GM18858 (cell line): ENCODE measurements around the gene ADAMTS7.
"Not testable (repeated sequence)": the region's sequence is repeated elsewhere in the genome, so short reads cannot be mapped to it uniquely, and the experiment has no call there.

Experiments
- ATAC-seq: cut with Tn5 transposase; IDR thresholded peaks from one replicate; pipeline ENCODE4 v1.9.1; 2021; ENCODE audit not compliant: unreplicated experiment

Gene ADAMTS7, protein sequence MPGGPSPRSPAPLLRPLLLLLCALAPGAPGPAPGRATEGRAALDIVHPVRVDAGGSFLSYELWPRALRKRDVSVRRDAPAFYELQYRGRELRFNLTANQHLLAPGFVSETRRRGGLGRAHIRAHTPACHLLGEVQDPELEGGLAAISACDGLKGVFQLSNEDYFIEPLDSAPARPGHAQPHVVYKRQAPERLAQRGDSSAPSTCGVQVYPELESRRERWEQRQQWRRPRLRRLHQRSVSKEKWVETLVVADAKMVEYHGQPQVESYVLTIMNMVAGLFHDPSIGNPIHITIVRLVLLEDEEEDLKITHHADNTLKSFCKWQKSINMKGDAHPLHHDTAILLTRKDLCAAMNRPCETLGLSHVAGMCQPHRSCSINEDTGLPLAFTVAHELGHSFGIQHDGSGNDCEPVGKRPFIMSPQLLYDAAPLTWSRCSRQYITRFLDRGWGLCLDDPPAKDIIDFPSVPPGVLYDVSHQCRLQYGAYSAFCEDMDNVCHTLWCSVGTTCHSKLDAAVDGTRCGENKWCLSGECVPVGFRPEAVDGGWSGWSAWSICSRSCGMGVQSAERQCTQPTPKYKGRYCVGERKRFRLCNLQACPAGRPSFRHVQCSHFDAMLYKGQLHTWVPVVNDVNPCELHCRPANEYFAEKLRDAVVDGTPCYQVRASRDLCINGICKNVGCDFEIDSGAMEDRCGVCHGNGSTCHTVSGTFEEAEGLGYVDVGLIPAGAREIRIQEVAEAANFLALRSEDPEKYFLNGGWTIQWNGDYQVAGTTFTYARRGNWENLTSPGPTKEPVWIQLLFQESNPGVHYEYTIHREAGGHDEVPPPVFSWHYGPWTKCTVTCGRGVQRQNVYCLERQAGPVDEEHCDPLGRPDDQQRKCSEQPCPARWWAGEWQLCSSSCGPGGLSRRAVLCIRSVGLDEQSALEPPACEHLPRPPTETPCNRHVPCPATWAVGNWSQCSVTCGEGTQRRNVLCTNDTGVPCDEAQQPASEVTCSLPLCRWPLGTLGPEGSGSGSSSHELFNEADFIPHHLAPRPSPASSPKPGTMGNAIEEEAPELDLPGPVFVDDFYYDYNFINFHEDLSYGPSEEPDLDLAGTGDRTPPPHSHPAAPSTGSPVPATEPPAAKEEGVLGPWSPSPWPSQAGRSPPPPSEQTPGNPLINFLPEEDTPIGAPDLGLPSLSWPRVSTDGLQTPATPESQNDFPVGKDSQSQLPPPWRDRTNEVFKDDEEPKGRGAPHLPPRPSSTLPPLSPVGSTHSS (N-terminal part only)

DNA sequence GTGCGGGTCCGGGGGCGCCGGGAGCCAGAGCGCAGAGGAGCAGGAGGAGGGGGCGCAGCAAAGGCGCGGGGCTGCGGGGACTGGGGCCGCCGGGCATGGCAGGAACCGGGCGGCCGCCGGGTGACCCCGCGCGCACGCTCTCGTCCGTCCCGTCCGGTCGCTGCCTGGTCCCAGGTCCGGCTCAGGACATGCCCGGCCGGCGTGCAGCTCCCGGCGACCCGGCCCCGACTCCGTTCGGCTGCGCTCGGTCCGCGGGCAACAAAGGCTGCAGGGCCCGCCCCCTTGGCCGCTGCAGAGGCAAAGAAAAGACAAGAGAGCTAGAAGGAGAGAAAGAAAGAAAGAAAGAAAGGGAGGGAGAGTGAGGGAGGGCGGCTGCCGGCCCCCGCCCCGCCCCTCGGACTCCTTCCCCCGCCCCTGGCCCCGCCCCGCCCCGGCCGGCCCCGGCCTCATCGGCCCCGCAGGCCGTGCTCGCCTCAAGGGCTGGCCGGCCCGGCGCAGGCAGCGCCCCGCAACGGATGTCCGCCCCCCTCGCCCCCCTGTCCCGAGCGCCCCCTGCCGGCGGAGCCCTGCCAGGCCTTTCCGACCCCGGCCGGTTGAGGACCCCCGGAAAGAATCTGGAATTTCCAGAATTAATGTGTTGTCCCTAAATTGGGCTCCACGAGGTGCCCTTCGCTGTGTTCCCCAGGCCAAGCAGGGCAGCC lies at the start of gene ADAMTS7:
Gene ADAMTS7 (minus strand): TSS at position 341 of the 701 bp plus-strand sequence. CDS start 244 bp downstream, at position 97.
- ATAC-seq: no peak

DNA sequence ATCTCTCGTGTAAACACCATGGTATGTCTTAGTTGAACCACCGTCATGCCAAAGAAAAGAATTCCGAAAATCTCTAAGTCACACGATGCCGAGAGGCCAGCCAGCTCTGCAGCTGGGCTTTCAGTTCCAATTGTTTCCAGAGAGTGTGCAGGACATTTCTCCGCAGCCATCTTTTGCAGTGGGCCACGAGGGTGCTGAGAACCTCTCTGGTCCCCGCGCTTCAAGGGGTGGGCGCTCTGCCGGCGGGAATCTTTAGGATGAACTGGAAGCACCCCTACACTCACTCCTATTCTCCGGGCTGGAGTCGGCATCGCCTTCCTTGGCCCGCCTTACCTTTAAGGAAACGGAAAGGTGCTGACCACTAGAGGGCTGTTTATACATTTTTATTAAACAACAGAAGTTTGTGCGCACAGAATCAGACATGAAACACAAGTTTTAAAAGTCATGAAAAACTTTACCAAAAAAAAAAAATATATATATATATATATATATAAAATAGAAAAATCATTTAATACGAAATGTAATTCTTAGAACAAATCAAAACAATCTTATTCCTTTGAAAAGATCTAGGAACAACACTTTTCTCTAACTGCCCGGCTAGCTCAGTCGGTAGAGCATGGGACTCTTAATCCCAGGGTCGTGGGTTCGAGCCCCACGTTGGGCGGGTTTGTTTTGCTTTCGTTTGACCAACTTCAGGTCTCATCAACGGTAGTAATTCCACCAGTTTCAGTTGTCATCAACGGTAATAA lies 48.9 kb upstream of the ADAMTS7 start:
- ATAC-seq: peak; percentile 56

DNA sequence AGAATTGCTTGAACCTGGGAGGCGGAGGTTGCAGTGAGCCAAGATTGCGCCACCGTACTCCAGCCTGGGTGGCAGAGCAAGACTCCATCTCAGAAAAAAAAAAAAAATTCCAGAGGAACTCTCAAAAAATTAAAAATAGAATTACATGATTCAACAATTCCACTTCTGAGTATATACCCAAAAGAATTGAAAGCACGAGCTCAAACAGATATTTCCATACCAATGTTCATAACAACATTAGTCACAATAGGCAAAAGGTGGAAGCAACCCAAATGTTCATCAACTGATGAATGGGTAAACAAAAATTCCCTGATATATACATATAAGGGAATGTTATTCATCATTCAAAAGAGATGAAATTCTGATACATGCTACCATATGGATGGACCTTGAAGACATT lies 44.5 kb upstream of the ADAMTS7 start:
- ATAC-seq: no peak

DNA sequence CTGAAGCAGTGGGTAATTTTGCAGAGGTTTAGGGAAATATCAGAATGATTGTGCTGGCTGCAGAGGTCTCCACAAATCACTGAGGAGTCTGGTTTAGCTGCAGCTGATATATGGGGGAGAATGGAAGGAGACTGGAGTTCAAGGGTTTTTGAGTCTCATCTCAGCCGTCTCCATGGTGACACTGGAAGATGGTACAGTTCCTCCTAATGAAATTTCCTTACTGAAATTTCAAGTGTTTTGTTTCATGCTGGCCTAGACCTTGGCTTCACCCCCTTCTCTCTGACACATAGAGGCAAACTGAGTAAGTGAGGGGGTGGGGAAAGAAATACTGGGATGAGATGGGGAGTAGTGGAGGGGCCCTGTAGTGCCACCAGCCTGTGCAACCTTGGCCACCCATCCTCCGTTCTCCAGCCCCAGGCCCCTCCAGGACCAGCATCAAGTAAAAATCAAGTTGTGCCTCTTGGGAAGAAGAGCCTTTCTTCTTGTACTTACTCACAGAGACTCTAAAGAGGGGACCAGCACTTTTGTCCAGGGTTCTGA lies 43.6 kb upstream of the ADAMTS7 start:
- no peak for ATAC-seq

DNA sequence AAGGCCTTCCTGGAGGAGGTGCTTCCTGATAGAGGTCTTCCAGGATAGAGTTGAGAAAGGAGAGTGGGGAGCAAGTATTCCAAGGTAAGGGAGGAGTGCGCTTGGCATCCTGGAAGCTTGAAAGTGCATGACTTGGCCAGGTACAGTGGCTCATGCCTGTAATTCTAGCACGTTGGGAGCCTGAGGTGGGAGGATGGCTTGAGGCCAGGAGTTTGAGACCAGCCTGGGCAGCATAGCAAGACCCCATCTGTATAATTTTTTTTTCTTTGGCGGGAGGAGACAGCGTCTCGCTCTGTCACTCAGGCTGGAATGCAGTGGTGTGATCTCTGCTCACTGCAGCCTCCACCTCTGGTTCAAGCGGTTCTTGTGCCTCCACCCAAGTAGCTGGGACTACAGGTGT lies 42.2 kb upstream of the ADAMTS7 start:
- ATAC-seq: no peak

DNA sequence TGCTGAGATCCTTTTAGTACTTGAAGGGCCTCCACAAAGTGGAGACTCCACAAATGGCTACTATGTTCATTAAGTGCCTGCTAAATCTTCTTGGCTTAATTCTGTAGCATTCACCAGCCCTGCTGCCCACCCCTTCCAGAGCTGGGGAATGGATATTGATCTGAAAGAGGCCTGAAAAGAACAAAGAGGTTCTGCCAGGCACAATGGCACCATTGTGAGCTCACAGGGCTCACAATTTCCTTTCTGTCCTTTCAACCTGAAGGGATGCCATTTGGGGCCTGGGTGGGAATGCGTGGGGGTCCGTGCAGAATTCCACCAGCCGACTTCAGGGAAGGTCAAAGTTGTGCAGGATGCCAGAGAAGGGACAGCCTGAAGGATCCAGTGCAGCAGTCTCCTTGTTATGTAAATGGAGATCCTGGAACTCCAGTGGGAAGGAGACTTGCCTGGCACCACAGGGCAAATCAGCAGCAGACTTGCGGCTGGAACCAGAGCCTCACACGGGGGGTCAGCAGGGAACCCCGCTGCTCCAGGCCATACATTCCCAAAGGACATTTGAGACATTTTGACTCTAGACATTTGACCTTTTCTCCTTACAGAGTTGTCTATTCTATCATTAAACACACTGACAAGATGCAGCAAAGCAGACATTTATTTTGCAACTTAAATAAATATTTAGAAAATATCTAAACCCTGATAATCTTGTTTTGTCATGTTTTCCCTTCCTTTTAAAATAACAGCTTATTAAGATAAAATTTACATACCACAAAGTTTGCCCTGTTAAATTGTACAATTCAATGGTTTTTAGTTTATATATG lies 39.9 kb upstream of the ADAMTS7 start:
- no peak for ATAC-seq

DNA sequence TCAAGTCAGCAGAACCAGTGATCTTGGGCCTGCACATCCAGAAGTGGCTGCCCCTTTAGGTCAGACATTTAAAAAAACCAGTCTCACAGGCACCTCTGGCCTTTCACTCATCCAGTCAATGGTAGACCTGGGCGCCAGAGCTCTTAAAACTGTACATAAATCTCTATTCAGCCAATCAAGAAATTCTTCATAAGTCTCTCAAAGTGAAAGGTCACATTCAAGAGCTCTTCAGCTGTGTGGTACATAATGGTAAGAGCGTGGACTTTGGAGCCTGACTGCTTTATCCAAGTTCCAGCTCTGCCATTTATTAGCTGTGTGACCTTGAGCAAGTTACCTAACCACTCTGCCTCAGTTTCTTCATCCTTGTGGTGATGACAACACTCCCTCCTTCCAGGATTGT lies 39.1 kb upstream of the ADAMTS7 start:
- ATAC-seq: no peak

DNA sequence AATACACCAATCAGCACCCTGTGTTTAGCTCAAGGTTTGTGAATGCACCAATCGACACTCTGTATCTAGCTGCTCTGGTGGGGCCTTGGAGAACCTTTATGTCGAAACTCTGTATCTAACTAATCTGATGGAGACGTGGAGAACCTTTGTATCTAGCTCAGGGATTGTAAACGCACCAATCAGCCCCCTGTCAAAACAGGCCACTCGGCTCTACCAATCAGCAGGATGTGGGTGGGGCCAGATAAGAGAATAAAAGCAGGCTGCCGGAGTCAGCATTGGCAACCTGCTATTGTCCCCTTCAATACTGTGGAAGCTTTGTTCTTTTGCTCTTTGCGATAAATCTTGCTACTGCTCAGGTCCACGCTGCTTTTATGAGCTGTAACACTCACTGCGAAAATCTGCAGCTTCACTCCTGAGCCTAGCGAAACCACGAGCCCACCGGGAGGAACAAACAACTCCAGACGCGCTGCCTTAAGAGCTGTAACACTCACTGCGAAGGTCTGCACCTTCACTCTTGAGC lies 36.2 kb upstream of the ADAMTS7 start:
- not testable (repeated sequence) for ATAC-seq

DNA sequence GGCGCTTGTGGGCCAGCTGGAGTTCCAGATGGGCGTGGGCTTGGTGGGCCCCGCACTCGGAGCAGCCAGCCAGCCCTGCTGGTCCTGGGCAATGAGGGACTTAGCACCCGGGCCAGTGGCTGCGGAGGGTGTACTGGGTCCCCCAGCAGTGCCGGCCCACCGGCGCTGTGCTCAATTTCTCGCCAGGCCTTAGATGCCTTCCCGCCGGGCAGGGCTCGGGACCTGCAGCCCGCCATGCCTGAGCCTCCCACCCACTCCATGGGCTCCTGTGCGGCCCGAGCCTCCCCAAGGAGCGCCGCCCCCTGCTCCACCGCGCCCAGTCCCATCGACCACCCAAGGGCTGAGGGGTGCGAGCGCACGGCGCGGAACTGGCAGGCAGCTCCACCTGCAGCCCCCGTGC lies 35.6 kb upstream of the ADAMTS7 start:
- ATAC-seq: not testable (repeated sequence)

DNA sequence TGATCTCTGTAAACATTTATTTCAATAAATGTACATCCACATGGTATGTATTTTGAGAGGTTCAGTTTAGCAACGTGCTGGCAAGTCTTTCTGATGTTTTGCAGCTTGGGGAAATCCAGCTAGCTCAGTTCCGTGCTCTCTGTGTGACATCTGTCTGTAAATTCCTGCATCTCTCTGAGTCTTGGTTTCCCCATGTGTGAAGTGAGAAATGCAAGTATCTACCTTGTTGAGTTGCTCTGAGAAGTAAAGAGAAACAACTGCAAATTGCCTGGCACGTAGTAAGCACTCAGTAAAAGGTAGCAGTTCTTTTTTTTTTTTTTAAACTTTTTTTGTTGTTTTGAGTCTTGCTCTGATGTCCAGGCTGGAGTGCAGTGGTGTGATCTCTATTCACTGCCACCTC lies 31.3 kb upstream of the ADAMTS7 start:
- no peak for ATAC-seq

DNA sequence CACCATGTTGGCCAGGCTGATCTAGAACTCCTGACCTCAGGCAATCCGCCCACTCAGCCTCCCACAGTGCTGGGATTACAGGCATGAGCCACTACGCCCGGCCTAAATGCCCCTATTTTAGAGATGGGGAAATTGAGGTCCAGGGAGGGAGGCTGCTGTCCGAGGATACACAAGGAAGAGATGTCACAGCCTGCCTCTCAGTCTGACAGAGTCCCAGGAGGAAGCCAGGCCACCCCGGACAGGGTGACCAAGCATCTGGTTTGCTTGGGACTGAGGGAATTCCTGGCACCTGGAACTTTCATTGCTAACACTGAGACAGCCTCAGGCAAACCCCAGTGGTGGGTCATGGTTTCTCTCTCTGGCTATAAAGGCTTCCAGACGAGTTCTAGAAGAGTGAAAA lies 30.6 kb upstream of the ADAMTS7 start:
- ATAC-seq: no peak

DNA sequence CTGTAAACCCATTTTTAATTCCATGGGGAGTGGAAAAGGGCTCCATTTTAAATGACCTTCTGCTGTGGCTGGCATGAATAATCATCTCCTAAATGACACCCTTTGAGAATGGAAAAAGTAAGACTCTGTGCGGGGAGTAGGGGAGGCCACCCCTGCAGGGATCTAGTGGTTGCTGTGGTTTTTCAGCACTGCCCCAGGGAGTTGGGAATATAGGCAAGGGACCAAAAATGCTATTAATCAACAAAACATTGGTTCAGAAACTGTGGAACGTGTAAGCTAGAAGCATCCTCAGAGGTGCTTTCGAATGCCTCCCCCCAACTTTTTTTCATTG lies 30.1 kb upstream of the ADAMTS7 start:
- no peak for ATAC-seq

DNA sequence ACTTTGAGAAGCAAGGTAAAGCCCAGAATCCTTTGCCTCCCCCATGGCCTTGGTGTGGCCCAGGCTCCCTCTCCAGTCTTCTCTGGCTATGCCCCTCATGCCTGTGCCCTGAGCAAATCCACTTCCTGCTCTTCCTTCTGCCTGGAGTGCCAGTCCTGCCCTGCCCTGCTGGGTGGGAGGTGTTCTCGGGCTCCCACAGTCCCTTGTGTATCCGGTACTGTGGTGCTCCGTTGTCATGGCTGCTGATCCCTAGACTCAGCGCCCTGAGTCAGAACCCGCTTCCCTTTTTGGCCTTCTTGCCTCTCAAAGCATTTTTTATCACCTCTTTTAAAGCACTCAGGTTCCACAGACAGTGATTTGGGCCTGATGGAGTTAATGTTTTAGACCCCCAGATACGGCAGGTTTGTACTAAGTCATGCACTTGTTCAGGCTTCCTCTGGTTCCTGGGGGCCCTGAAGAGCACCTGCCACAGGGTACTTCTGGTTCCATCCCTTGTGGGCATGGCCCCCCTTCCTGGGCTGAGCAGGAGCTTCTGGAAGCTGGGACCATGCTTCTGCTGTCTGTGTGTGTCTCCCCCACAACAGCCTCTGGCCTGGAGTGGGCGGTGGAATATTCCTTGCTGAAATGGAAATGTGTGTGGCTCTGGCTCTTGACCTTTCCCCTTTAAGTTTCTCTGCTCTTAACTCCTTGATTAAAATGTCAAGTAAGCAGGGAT lies 29.6 kb upstream of the ADAMTS7 start:
- ATAC-seq: no peak

DNA sequence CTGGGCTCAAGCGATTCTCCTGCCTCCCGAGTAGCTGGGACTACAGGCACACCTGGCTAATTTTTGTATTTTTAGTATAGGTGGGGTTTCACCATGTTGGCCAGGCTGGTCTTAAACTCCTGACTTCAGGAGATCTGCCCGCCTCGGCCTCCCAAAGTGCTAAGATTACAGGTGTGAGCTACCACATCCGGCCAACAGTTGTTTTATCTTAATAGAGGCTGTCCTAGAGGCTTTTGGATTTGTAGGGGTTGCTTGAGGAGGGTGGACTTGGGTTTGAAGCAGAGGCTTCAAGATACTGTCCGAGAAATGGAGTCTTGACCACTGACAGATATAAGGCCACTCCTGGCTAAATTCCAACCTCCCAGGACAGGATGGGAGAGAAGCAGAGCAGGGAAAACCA lies 27.9 kb upstream of the ADAMTS7 start:
- ATAC-seq: not testable (repeated sequence)

DNA sequence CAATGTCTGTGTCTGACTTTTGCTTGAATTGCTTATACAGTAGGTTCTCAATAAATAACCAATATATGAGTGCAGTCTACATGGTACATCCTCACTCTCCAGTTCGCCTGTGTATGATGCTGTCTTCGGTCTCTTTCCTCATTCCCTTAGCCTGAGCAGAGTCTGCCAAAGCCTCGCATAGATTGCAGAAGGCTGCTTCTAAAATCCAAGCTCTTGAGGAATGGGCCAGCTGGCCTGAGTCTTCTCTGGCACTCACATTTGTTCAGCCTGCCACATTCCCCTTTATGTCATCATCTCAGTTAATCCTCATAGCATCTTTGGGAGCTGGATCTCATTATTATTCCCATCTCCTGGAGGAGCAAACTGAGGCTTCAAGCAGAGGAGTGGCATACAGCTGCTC lies 27.2 kb upstream of the ADAMTS7 start:
- ATAC-seq: no peak

DNA sequence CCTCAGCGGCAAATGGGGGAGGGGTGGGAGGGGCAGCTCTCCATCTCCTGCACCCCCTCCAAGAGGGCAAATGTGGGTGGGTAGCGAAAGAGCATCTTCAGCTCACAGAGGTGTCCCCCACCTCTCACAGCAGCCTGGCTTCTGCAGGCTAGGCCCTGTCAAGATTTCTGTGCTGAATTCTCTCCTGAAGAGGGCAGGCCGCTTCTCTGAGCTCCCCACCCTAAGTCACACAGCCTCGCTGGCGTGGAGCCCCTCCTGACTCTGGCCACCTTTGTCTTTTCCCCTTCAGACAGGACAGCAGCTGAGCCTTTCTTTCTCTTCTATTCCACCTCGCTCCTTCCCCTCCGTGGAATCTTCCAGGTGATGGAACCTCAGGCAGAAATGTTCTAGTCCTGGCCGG lies 26.3 kb upstream of the ADAMTS7 start:
- ATAC-seq: no peak

DNA sequence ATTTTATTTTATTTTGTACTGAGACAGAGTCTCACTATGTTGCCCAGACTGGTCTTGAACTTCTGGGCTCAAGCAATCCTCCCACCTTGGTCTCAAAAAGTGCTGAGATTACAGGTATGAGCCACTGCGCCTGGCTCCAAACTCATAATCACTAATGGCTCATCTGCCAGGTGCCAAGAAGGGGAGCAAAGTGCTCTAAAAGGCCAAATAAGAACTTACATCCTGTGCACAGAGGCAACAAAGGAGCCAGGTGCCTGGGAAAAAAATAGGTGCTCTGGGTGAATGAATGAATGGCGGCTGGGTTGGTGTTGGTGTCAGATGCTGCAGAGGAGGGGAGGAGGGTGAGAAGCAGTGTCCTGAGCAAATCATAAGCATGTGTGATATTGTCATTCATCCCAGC lies 25.9 kb upstream of the ADAMTS7 start:
- no peak for ATAC-seq

DNA sequence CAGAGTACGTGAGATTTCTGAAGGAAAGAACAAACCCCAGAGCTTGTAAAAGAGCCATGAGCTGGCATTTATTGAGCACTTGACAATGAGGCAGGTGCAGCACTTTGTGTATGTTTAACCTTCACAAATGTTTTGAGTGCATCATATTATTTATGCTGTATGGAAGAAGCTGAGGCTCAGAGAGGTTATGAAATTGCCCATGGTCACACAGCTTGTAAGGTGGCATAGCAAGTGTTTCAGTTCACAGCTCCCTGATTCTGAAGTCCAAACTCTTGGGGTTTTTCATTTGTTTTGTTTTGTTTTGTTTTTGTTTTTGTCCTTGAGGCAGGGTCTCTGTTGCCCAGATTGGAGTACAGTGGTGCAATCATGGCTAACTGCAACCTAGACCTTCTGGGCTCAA lies 25.1 kb upstream of the ADAMTS7 start:
- ATAC-seq: no peak
